Measurements from ENCODE around the gene ACP7. TPM values are rescaled to one million over a fixed set of nuclear protein-coding genes. Genes with fewer than 3 reads are reported as not detected.

ACP7 gene
- total and polyA plus RNA-seq, 2 of the 8 experiments (the other 6 are each of a cell fraction or from before 2014, with no cell fraction given): 0.27 to 0.50 TPM

GRCh38 chr19:39146091-39146490 is 61.9 kb downstream of the ACP7 start (continued):
- TF ChIP-seq BACH1 (IDR thresholded peaks at IDR 0.05; ENCODE audit: low read length) (no peak), CHD2 (IDR thresholded peaks at IDR 0.05; ENCODE audit: low read length) (no peak), ASH2L (IDR thresholded peaks at IDR 0.05; ENCODE audit: low read length) (no peak), SP1 (IDR thresholded peaks at IDR 0.05; ENCODE audit: low read depth, low read length) (no peak), GABPA (IDR thresholded peaks at IDR 0.05; ENCODE audit: borderline replicate concordance, insufficient read depth, low read length) (no peak), SIN3A (conservative IDR thresholded peaks at IDR 0.05 in 1 of 2, IDR thresholded peaks at IDR 0.05 in 1 of 2; ENCODE audit: low read depth in 1 of 2, low read length in 2 of 2) (no peak), KDM5A (IDR thresholded peaks at IDR 0.05; ENCODE audit: low read length) (no peak), CBX8 (IDR thresholded peaks at IDR 0.05; ENCODE audit: borderline replicate concordance, low read depth, low read length) (no peak)
